ENCODE measurements around the gene GNB2. TPM values are rescaled to one million over a fixed set of nuclear protein-coding genes. Genes with fewer than 3 reads are reported as not detected.
A peak's percentile ranks its signal among the peaks of the same experiment; 100 is the strongest.
"Not testable (repeated sequence)": the region's sequence is repeated elsewhere in the genome, so short reads cannot be mapped to it uniquely, and the experiment has no call there.

Gene GNB2
- polyA plus RNA-seq, 1 donor, result 193 TPM

DNA sequence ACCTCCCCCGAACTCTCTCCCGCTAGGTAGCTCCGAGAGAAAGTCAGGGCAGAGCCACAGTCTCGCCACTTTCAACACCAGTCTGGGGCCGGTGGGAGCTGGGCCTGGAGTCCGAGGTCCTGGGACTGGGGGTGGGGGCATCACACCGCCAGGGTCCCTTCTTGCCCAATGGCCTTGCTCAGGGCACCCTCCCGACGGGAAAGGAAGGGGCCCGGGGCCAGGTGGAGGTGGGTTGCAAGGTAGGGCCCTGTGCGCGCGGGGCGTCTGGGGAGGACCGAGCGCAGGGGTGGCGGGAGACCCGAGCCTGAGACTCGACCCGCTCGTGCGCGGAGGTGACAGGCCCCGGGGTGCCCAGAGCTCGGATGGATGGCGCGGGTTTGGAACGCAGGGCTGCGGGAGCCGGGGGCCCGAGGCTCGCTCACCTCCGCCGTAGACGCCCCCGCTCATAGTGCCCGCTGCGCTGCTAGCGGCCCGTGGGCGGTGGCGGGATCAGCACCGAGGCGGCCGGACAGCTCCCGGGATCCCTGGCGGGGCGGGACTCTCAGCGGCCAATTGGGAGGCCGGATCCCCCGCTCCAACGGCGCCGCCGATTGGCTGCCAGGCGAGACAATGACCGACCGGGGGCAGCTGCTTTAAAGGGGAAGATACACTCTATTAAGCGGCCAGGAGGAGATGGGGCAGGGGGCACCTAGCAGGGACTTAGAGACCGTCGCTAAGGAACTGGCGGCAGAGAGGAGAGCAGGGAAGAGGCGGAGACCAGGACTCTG, 17.4 kb upstream of the GNB2 start, which contains the start of gene ACTL6B:
Gene ACTL6B (minus strand): TSS at position 541 of the 767 bp plus-strand sequence. CDS start 94 bp downstream, at position 447.
- H3K27me3 ChIP-seq (ENCODE audit: control insufficient read depth, insufficient read depth, low read length), result peaks cover 41% of the 10 kb centered on the region
- no peak within 1 kb of the TSS for H3K4me3 ChIP-seq (ENCODE audit: low read length)
- H3K4me1 ChIP-seq (ENCODE audit: control insufficient read depth, insufficient read depth, low read length), result no peaks in the 10 kb centered on the region
- peaks cover 10% of the 10 kb centered on the region for H3K9me3 ChIP-seq (ENCODE audit: control insufficient read depth, low read depth, low read length)
- no CpG with 5 or more reads among the region's 63 CpGs for WGBS (ENCODE audit: insufficient coverage, low lambda C conversion rate)
- no peak within 1 kb of the TSS for H3K27ac ChIP-seq (ENCODE audit: low read length)
- peak in 1 of 2 donors; percentile 55 for DNase-seq
- no peaks in the 10 kb centered on the region for H3K36me3 ChIP-seq (ENCODE audit: control insufficient read depth, insufficient read depth, low read length)

DNA sequence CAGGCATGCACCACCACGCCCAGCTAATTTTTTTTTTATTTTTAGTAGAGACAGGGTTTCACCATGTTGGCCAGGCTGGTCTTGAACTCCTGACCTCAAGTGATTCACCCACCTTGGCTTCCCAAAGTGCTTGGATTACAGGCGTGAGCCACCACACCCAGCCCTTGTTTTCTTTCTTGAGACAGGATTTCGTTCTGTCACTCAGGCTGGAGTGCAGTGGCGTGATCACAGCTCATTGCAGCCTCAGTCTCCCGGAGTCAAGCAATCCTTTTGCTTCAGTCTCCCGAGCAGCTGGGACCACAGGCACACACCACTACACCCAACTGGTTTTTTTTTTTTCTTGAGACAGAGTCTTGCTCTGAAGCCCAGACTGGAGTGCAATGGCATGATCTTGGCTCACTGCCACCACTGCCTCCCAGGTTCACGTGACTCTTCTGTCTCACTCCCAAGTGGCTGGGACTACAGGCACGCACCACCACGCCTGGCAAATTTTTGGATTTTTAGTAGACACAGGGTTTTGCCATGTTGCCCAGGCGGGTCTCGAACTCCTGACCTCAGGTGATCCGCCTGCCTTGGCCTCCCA, 11.3 kb upstream of the GNB2 start:
- H3K27me3 ChIP-seq (ENCODE audit: control insufficient read depth, insufficient read depth, low read length), result peaks cover 14% of the 10 kb centered on the region
- H3K9me3 ChIP-seq (ENCODE audit: control insufficient read depth, low read depth, low read length); H3K36me3 ChIP-seq (ENCODE audit: control insufficient read depth, insufficient read depth, low read length); H3K27ac ChIP-seq (ENCODE audit: low read length); DNase-seq; H3K4me3 ChIP-seq (ENCODE audit: low read length); H3K4me1 ChIP-seq (ENCODE audit: control insufficient read depth, insufficient read depth, low read length): not testable (repeated sequence)
- no CpG with 5 or more reads among the region's 12 CpGs for WGBS (ENCODE audit: insufficient coverage, low lambda C conversion rate)

DNA sequence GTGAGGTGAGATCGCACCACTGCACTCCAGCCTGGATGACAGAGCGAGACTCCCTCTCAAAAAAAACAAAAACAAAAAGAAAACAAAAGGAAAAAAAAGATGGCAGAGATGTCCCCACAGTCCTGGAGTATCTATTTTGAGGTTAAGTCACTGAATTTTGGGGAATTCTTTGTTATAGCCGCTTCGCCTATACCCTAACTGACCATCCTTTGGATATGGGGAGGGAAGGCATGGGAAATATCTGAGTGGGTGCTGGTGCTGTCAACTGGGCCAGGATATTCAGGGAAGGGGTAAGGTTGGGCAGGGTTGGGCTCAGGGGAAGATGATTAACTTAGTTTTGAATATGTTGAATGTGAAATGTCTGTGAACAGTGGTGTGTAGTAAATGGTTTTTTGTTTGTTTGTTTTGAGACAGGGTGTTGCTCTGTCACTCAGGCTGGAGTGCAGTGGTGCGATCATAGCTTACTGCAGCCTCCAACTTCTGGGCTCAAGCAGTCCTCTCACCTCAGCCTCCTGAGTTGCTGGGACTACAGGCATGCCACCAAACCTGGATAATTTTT, 8.3 kb upstream of the GNB2 start:
- H3K9me3 ChIP-seq (ENCODE audit: control insufficient read depth, low read depth, low read length), result no peaks in the 10 kb centered on the region
- no peak overlapping the region for H3K27ac ChIP-seq (ENCODE audit: low read length)
- H3K4me3 ChIP-seq (ENCODE audit: low read length), result no peak overlapping the region
- H3K27me3 ChIP-seq (ENCODE audit: control insufficient read depth, insufficient read depth, low read length), result peaks cover 6% of the 10 kb centered on the region
- DNase-seq, result no peak
- H3K4me1 ChIP-seq (ENCODE audit: control insufficient read depth, insufficient read depth, low read length), result no peaks in the 10 kb centered on the region
- no peaks in the 10 kb centered on the region for H3K36me3 ChIP-seq (ENCODE audit: control insufficient read depth, insufficient read depth, low read length)
- WGBS (ENCODE audit: insufficient coverage, low lambda C conversion rate), result no CpG with 5 or more reads among the region's 5 CpGs

DNA sequence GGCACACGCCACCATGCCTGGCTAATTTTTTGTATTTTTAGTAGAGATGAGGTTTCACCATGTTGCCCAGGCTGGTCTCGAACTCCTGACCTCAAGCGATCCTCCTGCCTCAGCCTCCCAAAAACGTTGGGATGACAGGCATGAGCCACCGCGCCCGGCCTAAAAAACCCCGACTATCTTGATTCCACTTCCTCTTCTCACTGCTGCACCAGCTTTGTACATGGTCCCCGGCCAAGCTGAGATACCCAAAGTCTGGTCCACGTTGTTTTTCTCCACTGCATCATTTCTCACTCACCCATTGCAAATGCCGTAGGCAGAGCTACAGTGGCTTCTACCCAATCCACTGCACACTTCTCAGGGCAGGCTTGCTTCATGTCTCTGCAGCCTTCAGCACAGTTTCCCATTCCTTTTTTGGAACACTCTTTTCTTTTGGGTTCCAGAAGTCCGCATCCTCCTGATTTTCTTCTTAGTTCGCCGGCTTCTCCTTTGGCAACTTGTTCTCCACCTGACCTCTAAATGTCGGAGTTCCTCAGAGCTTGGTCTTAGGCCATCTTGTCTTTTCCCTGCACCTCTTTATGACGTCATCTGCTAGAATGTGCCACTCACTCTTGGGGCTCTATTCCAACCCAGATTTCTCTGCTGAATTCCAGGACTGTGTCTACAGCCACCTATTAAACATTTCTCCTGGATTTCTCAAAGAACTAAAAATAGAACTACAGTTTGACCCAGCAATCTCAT, 6.0 kb upstream of the GNB2 start:
- H3K4me1 ChIP-seq (ENCODE audit: control insufficient read depth, insufficient read depth, low read length), result no peaks in the 10 kb centered on the region
- H3K27me3 ChIP-seq (ENCODE audit: control insufficient read depth, insufficient read depth, low read length), result peaks cover 7% of the 10 kb centered on the region
- no peak for DNase-seq
- no peaks in the 10 kb centered on the region for H3K9me3 ChIP-seq (ENCODE audit: control insufficient read depth, low read depth, low read length)
- H3K4me3 ChIP-seq (ENCODE audit: low read length), result no peak overlapping the region
- H3K27ac ChIP-seq (ENCODE audit: low read length), result no peak overlapping the region
- no peaks in the 10 kb centered on the region for H3K36me3 ChIP-seq (ENCODE audit: control insufficient read depth, insufficient read depth, low read length)
- 87% methylated on average over 4 of the region's 16 CpGs for WGBS (ENCODE audit: insufficient coverage, low lambda C conversion rate)

DNA sequence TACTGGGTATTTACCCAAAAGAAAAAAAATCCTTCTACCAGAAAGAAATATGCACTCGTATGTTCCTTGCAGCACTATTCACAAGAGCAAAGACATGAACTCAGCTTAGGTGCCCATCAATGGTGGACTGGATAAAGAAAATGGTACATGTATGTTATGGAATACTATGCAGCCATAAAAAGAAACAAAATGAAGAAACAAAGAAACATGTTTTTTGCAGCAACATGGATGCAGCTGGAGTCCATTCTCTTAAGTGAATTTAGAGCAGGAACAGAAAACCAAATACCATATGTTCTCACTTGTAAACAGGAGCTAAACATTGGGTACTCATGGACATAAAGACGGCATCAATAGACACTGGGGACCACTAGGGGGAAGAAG, 5.5 kb upstream of the GNB2 start:
- H3K9me3 ChIP-seq (ENCODE audit: control insufficient read depth, low read depth, low read length), result no peaks in the 10 kb centered on the region
- no peak overlapping the region for H3K4me3 ChIP-seq (ENCODE audit: low read length)
- H3K27ac ChIP-seq (ENCODE audit: low read length), result no peak overlapping the region
- H3K27me3 ChIP-seq (ENCODE audit: control insufficient read depth, insufficient read depth, low read length), result peaks cover 7% of the 10 kb centered on the region
- WGBS (ENCODE audit: insufficient coverage, low lambda C conversion rate), result 100% methylated on average over 1 of the region's 2 CpGs
- H3K4me1 ChIP-seq (ENCODE audit: control insufficient read depth, insufficient read depth, low read length), result no peaks in the 10 kb centered on the region
- no peaks in the 10 kb centered on the region for H3K36me3 ChIP-seq (ENCODE audit: control insufficient read depth, insufficient read depth, low read length)
- no peak for DNase-seq

DNA sequence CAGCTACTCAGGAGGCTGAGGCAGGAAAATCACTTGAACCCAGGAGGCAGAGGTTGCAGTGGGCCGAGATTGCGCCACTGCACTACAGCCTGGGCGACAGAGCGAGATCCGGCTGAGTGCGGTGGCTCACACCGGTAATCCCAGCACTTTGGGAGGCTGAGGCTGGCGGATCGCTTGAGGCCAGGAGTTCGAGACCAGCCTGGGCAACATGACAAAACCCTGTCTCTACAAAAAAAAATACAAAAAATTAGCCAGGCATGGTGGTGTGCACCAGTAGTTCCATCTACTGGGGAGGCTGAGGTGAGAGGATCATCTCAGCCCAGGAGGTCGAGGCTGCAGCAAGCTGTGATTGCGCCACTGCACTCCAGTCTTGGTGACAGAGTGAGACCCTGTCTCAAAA, 4.4 kb upstream of the GNB2 start:
- H3K4me3 ChIP-seq (ENCODE audit: low read length); H3K4me1 ChIP-seq (ENCODE audit: control insufficient read depth, insufficient read depth, low read length); DNase-seq; H3K9me3 ChIP-seq (ENCODE audit: control insufficient read depth, low read depth, low read length); H3K27ac ChIP-seq (ENCODE audit: low read length); H3K36me3 ChIP-seq (ENCODE audit: control insufficient read depth, insufficient read depth, low read length); H3K27me3 ChIP-seq (ENCODE audit: control insufficient read depth, insufficient read depth, low read length): not testable (repeated sequence)
- no CpG with 5 or more reads among the region's 12 CpGs for WGBS (ENCODE audit: insufficient coverage, low lambda C conversion rate)

DNA sequence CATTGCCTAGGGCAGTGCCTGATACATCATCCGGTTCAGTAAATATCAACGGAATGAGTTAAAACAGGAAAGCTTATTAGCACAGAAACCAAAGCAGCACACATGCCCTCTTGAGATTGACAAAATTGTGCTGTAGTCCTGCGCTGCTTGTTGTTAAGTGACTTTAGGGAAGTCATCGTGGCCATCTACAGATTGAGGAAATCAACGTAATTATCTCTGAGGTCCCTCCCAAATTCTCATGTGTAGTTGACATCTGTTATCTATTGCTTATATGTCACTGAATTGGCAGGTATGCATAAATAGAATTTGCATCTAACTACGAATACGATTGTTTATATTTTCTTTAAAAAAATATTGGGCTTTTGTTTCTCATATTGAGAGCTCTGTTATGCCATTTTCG, 3.5 kb upstream of the GNB2 start:
- Histone ChIP-seq H3K36me3 (ENCODE audit: control insufficient read depth, insufficient read depth, low read length) (no peaks in the 10 kb centered on the region), H3K4me1 (ENCODE audit: control insufficient read depth, insufficient read depth, low read length) (no peaks in the 10 kb centered on the region), H3K9me3 (ENCODE audit: control insufficient read depth, low read depth, low read length) (no peaks in the 10 kb centered on the region), H3K4me3 (ENCODE audit: low read length) (no peak overlapping the region), H3K27me3 (ENCODE audit: control insufficient read depth, insufficient read depth, low read length) (peaks cover 7% of the 10 kb centered on the region), H3K27ac (ENCODE audit: low read length) (no peak overlapping the region)
- no peak for DNase-seq
- WGBS (ENCODE audit: insufficient coverage, low lambda C conversion rate), result 100% methylated on average over 3 of the region's 8 CpGs

DNA sequence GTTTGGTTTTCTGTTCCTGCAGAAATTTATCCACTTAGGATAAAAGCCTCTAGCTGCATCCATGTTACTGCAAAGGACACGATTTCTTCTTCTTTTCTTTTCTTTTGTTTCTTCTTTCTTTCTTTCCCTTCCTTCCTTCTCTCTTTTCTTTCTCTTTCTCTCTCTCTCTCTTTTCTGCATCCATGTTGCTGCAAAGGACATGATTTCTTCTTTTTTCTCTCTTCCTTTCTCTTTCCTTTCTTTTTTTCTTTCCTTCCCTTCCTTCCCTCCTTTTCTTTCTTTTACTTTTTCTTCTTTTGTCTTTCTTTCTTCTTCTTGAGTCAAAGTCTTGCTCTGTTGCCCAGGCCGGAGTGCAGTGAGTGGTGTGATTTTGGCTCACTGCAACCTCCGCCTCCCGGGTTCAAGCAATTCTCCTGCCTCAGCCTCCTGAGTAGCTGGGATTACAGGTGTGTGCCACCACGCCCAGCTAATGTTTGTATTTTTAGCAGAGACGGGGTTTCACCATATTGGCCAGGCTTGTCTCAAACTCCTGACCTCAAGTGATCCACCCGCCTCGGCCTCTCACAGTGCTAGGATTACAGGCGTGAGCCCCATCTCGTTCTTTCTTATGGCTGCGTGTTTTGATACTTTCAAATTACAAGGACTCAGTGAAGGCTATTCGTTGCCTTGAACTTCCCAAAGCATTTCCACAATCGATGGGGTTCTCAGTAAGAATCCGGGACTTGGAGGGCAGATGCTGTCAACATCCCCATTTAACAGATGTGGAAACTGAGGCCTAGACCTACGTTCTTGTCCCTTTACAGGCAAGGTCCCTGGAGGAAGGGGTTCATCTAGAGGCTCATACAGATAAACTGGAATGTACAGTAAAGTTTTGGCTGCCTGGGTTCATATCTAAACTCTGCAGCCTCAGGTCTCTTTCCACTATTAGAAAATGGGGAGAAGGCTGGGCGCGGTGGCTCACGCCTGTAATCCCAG, 1.9 kb upstream of the GNB2 start:
- peaks cover 3% of the 10 kb centered on the region for H3K4me1 ChIP-seq (ENCODE audit: control insufficient read depth, insufficient read depth, low read length)
- WGBS (ENCODE audit: insufficient coverage, low lambda C conversion rate), result 100% methylated on average over 1 of the region's 18 CpGs
- no peak overlapping the region for H3K4me3 ChIP-seq (ENCODE audit: low read length)
- peaks cover 3% of the 10 kb centered on the region for H3K36me3 ChIP-seq (ENCODE audit: control insufficient read depth, insufficient read depth, low read length)
- H3K27ac ChIP-seq (ENCODE audit: low read length), result no peak overlapping the region
- H3K9me3 ChIP-seq (ENCODE audit: control insufficient read depth, low read depth, low read length), result no peaks in the 10 kb centered on the region
- peaks cover 5% of the 10 kb centered on the region for H3K27me3 ChIP-seq (ENCODE audit: control insufficient read depth, insufficient read depth, low read length)
- DNase-seq, result no peak

DNA sequence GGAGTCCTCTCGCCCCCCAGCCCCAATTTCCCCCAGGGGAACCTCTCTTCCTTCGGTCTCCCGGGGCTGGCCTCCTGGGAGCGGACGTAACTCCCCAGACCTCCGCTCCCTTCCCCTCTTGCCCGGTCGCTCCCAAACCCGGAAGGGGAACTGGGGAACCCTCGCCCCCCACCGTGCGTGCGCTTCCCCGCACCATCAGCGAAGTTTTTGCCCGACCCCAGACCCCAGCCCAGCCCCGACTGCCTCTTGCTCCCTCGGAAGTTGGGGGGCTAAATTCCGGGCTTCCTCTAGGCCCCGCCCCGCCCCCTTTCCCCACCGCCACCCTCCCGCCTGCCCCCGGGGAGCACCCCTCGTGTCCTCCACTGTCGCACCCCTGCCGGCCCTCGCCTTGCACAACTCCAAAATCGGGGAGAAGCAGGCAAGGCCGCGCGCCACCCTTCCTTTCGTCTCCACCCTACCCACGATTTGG, 436 bp downstream of the GNB2 start:
- WGBS (ENCODE audit: insufficient coverage, low lambda C conversion rate), result no CpG with 5 or more reads among the region's 34 CpGs
- Histone ChIP-seq H3K27me3 (ENCODE audit: control insufficient read depth, insufficient read depth, low read length) (peaks cover 5% of the 10 kb centered on the region), H3K4me1 (ENCODE audit: control insufficient read depth, insufficient read depth, low read length) (peaks cover 21% of the 10 kb centered on the region), H3K9me3 (ENCODE audit: control insufficient read depth, low read depth, low read length) (peaks cover 3% of the 10 kb centered on the region), H3K36me3 (ENCODE audit: control insufficient read depth, insufficient read depth, low read length) (peaks cover 26% of the 10 kb centered on the region), H3K4me3 (ENCODE audit: low read length) (peak overlapping the region; percentile 97), H3K27ac (ENCODE audit: low read length) (peak overlapping the region; percentile 90)
- no peak for DNase-seq

All from large intestine (tissue), 3 donors.